ENCODE data around the gene CNTNAP4. TPM values are rescaled to one million over a fixed set of nuclear protein-coding genes. Genes with fewer than 3 reads are reported as not detected.

Gene CNTNAP4
- total and polyA plus RNA-seq, 2 of the 13 experiments (the other 11 are each of a cell fraction or from before 2014, with no cell fraction given), result not detected

GRCh38 chr16:76450890-76451289, 173.7 kb downstream of the CNTNAP4 start:
- Histone ChIP-seq H3K27me3 (ENCODE audit: control insufficient read depth in 1 of 2, insufficient read depth in 2 of 2, low read length in 2 of 2) (no peaks in the 10 kb centered on the region), H3K79me2 (ENCODE audit: insufficient read depth, low read length) (no peaks in the 10 kb centered on the region), H3K27ac (ENCODE audit: extremely low read length, insufficient read depth, low read length) (no peak overlapping the region), H3K4me3 (replicated peaks in 1 of 3; ENCODE audit: insufficient read depth in 1 of 3, low read depth in 2 of 3, low read length in 3 of 3) (no peak overlapping the region), H3K36me3 (replicated peaks in 1 of 2; ENCODE audit: control insufficient read depth in 1 of 2, insufficient read depth in 2 of 2, low read length in 2 of 2) (no peaks in the 10 kb centered on the region), H3K9ac (ENCODE audit: insufficient read depth, low read depth, low read length) (no peak overlapping the region), H2AFZ (ENCODE audit: low read length) (no peak overlapping the region), H3K4me2 (ENCODE audit: low read depth, low read length) (no peak overlapping the region), H3K9me3 (ENCODE audit: low read length) (no peaks in the 10 kb centered on the region), H4K20me1 (ENCODE audit: insufficient read depth, low read length) (no peaks in the 10 kb centered on the region), H3K4me1 (ENCODE audit: insufficient read depth, low read length) (no peaks in the 10 kb centered on the region)
- DNase-seq (ENCODE audit: low spot score) (no peak), ATAC-seq (no peak), FAIRE-seq (no peak)
- POLR2A ChIA-PET, result no interaction called here
- in situ Hi-C loops (cut with HindIII; ENCODE audit: extremely low pct_ligation_motif_present, low pct_unique_long_range_greater_than_20kb), result no loop called here
- no TSS peak for BruUV-seq (replicated peaks)
- TF ChIP-seq, protein P1, sequence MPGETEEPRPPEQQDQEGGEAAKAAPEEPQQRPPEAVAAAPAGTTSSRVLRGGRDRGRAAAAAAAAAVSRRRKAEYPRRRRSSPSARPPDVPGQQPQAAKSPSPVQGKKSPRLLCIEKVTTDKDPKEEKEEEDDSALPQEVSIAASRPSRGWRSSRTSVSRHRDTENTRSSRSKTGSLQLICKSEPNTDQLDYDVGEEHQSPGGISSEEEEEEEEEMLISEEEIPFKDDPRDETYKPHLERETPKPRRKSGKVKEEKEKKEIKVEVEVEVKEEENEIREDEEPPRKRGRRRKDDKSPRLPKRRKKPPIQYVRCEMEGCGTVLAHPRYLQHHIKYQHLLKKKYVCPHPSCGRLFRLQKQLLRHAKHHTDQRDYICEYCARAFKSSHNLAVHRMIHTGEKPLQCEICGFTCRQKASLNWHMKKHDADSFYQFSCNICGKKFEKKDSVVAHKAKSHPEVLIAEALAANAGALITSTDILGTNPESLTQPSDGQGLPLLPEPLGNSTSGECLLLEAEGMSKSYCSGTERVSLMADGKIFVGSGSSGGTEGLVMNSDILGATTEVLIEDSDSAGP (CRISPR knock-in tag; IDR thresholded peaks at IDR 0.05; ENCODE audit: borderline replicate concordance), result no peak
- TF ChIP-seq ZNF7 (CRISPR knock-in tag; IDR thresholded peaks at IDR 0.05), result no peak
- WGBS (ENCODE audit: low lambda C conversion rate), result 44% methylated on average over 4 of the region's 6 CpGs
- intact Hi-C loops (cut with micrococcal nuclease; ENCODE audit: unreplicated experiment), result no loop called here
- CTCF ChIA-PET (ENCODE audit: low intra/inter-chr PET ratio, low total read pairs), result no interaction called here

DNA sequence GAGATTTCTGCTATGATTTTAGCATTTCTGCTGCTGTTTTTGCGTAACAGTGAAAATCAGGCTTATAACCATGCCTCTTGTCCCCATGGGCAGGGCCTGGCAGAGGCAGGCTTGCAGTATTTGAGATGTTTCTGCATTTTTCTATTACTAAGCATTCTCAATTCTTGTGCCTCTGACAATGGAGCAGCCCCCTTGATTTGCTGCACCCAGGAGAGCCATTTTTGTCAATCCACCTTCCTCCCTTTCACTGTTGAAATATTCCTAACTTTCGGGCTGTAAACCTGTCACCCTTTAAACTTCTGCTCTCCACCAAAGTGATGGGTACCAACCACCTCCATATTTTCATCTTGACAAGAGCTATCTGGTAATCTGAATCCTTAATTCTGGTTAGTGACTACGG, 178.1 kb downstream of the CNTNAP4 start:
- Histone ChIP-seq H3K9me3 (ENCODE audit: low read length) (no peaks in the 10 kb centered on the region), H3K9ac (ENCODE audit: insufficient read depth, low read depth, low read length) (no peak overlapping the region), H3K4me2 (ENCODE audit: low read depth, low read length) (no peak overlapping the region), H3K4me3 (replicated peaks in 1 of 3; ENCODE audit: insufficient read depth in 1 of 3, low read depth in 2 of 3, low read length in 3 of 3) (no peak overlapping the region), H3K79me2 (ENCODE audit: insufficient read depth, low read length) (no peaks in the 10 kb centered on the region), H3K27me3 (ENCODE audit: control insufficient read depth in 1 of 2, insufficient read depth in 2 of 2, low read length in 2 of 2) (no peaks in the 10 kb centered on the region), H4K20me1 (ENCODE audit: insufficient read depth, low read length) (no peaks in the 10 kb centered on the region), H3K27ac (ENCODE audit: extremely low read length, insufficient read depth, low read length) (no peak overlapping the region), H2AFZ (ENCODE audit: low read length) (no peak overlapping the region), H3K4me1 (ENCODE audit: insufficient read depth, low read length) (no peaks in the 10 kb centered on the region), H3K36me3 (replicated peaks in 1 of 2; ENCODE audit: control insufficient read depth in 1 of 2, insufficient read depth in 2 of 2, low read length in 2 of 2) (no peaks in the 10 kb centered on the region)
- POLR2A ChIA-PET, result no interaction called here
- no peak for FAIRE-seq
- DNase-seq (ENCODE audit: low spot score), result no peak
- no peak for ATAC-seq
- WGBS (ENCODE audit: low lambda C conversion rate), result 30% methylated on average over 3 of the region's 3 CpGs
- intact Hi-C loops (cut with micrococcal nuclease; ENCODE audit: unreplicated experiment), result no loop called here
- in situ Hi-C loops (cut with HindIII; ENCODE audit: extremely low pct_ligation_motif_present, low pct_unique_long_range_greater_than_20kb), result no loop called here
- no TSS peak for BruUV-seq (replicated peaks)
- CTCF ChIA-PET (ENCODE audit: low intra/inter-chr PET ratio, low total read pairs), result no interaction called here
- no peak for TF ChIP-seq SALL1 (CRISPR knock-in tag; IDR thresholded peaks at IDR 0.05)
- TF ChIP-seq PRDM10 (CRISPR knock-in tag; IDR thresholded peaks at IDR 0.05; ENCODE audit: low read depth), result no peak
- TF ChIP-seq ZKSCAN1 (IDR thresholded peaks at IDR 0.05; ENCODE audit: low read length), result no peak
- no peak for TF ChIP-seq NR2F1 (CRISPR knock-in tag; IDR thresholded peaks at IDR 0.05)
- no peak for TF ChIP-seq PHF8 (CRISPR knock-in tag; IDR thresholded peaks at IDR 0.05)
- no peak for TF ChIP-seq CREB3 (CRISPR knock-in tag; IDR thresholded peaks at IDR 0.05)
- TF ChIP-seq CHCHD3 (CRISPR knock-in tag; IDR thresholded peaks at IDR 0.05), result no peak
- no peak for TF ChIP-seq MBD4 (IDR thresholded peaks at IDR 0.05; ENCODE audit: borderline replicate concordance, low read length)
- no peak for TF ChIP-seq ZNF772 (CRISPR knock-in tag; IDR thresholded peaks at IDR 0.05)
- TF ChIP-seq, protein P2, sequence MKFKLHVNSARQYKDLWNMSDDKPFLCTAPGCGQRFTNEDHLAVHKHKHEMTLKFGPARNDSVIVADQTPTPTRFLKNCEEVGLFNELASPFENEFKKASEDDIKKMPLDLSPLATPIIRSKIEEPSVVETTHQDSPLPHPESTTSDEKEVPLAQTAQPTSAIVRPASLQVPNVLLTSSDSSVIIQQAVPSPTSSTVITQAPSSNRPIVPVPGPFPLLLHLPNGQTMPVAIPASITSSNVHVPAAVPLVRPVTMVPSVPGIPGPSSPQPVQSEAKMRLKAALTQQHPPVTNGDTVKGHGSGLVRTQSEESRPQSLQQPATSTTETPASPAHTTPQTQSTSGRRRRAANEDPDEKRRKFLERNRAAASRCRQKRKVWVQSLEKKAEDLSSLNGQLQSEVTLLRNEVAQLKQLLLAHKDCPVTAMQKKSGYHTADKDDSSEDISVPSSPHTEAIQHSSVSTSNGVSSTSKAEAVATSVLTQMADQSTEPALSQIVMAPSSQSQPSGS (CRISPR knock-in tag; IDR thresholded peaks at IDR 0.05), result no peak

All from HepG2 (cell line).